GM18870 (cell line): ENCODE data around the gene NPFFR2.
A peak's percentile ranks its signal among the peaks of the same experiment; 100 is the strongest.
"Not testable (repeated sequence)": the region's sequence is repeated elsewhere in the genome, so short reads cannot be mapped to it uniquely, and the experiment has no call there.

ENCODE experiments used
- ATAC-seq: cut with Tn5 transposase; IDR thresholded peaks from one replicate; pipeline ENCODE4 v1.9.1; 2021; ENCODE audit warnings: moderate library complexity; ENCODE audit not compliant: unreplicated experiment

NPFFR2 gene

GRCh38 chr4:72031868-72032608 is at the start of gene NPFFR2:
NPFFR2 (plus strand) TSS chr4:72032000; CDS start chr4:72128592, 96,592 bp downstream.
- ATAC-seq = no peak

GRCh38 chr4:71992571-71993312 is 39.1 kb upstream of the NPFFR2 start:
- ATAC-seq = no peak

GRCh38 chr4:71994559-71994958 is 37.2 kb upstream of the NPFFR2 start:
- no peak for ATAC-seq

GRCh38 chr4:71995297-71995696 is 36.5 kb upstream of the NPFFR2 start:
- ATAC-seq = no peak

- no peak for ATAC-seq
These were observed 25.2 kb upstream of the NPFFR2 start for GRCh38 chr4:72006586-72006985.

- no peak for ATAC-seq
These were observed 19.9 kb upstream of the NPFFR2 start for GRCh38 chr4:72011906-72012305.

- ATAC-seq = no peak
These were observed 15.8 kb upstream of the NPFFR2 start for GRCh38 chr4:72016011-72016410.

GRCh38 chr4:72019688-72020087 is 12.1 kb upstream of the NPFFR2 start:
- peak; percentile 45 for ATAC-seq

- no peak for ATAC-seq
These were observed 9.2 kb upstream of the NPFFR2 start for GRCh38 chr4:72022553-72022952.

- no peak for ATAC-seq
These were observed 23.8 kb downstream of the NPFFR2 start for GRCh38 chr4:72055566-72055965.

- ATAC-seq = no peak
These were observed 31.9 kb downstream of the NPFFR2 start for GRCh38 chr4:72063726-72064125.

GRCh38 chr4:72067051-72067450 is 35.3 kb downstream of the NPFFR2 start:
- ATAC-seq = no peak

- ATAC-seq = no peak
These were observed 42.0 kb downstream of the NPFFR2 start for GRCh38 chr4:72073816-72074215.

GRCh38 chr4:72076562-72076961 is 44.8 kb downstream of the NPFFR2 start:
- ATAC-seq = no peak

GRCh38 chr4:72077346-72077745 is 45.5 kb downstream of the NPFFR2 start:
- ATAC-seq = no peak

GRCh38 chr4:72084587-72085011 is 52.8 kb downstream of the NPFFR2 start:
- ATAC-seq = peak; percentile 87

GRCh38 chr4:72090606-72091005 is 58.8 kb downstream of the NPFFR2 start:
- not testable (repeated sequence) for ATAC-seq

GRCh38 chr4:72094059-72094797 is 62.4 kb downstream of the NPFFR2 start:
- no peak for ATAC-seq

- no peak for ATAC-seq
These were observed 75.7 kb downstream of the NPFFR2 start for GRCh38 chr4:72107456-72107855.

GRCh38 chr4:72109364-72109763 is 77.6 kb downstream of the NPFFR2 start:
- ATAC-seq = no peak

GRCh38 chr4:72109959-72110497 is 78.2 kb downstream of the NPFFR2 start:
- no peak for ATAC-seq
